Stimulated activated CD4-positive, alpha-beta T cell treated with anti-CD3 and anti-CD28 coated beads, TNF-alpha, amount 100 ng/mL, for 48 hours (primary cell): ENCODE data around the gene BSCL2.
"Not testable (repeated sequence)": the region's sequence is repeated elsewhere in the genome, so short reads cannot be mapped to it uniquely, and the experiment has no call there.

Source experiments
- DNase-seq, 3 donors: peaks; one replicate each; pipeline ENCODE4 v3.0.0-alpha.2; 2020; ENCODE audit warnings: low read depth in 3 of 3

The BSCL2 gene

DNA sequence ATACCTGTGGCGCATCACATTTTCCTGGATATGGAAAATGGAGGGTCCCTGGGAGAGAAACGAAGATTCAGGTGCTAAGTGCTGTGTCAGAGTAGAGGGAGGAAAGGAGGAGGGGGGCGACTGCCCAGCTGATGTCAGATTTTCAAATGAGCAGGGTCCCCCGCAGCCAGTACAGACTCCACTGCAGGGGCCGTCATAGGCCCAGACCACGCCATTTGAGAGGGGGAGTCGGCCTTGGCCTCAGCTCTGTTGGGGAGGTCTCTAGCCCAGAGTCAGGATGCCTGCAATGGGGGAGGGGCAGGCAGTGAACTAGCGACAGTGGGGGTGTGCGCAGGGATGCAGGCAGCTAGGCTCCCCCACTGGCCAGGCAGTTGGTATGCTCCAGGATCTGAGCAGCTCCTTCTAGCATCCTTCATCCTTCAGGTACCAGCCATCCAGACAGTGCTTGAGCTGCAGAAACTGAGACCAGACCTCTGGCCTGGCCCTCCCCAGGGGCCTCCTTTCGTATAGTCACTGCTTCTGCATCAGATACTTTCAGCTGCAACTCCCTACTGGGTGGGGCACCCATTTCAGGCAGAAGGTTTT lies at the start of gene BSCL2, which contains the start of gene GNG3:
Gene BSCL2 (minus strand): TSS at position 148 of the 585 bp plus-strand sequence. CDS start 229 bp downstream, outside the sequence.
Gene GNG3 (plus strand): TSS at position 400 of the 585 bp plus-strand sequence. CDS start 620 bp downstream, outside the sequence.
- no peak for DNase-seq

DNA sequence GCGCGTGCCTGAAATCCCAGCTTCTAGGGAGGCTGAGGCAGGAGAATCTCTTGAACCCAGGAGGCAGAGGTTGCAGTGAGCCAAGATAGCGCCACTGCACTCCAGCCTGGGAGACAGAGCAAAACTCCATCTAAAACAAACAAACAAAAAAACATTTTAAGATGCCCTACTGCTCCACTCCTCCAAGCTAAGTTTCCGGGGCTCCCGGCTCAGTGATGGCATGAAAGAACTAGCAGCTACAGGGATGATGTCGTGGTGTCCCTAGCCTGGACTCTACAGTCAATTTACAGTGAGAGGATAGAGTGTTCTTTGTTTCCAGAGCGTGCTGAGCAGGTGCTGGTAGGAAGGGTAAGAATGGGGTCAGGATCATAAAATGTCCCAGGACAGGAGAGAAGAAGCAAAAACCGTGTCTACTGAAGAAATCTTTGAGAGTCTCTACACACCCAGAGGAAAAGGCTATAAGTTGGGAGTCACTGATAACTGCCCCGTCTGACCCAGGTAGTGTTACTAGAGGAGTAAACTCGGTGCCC lies 47.9 kb upstream of the BSCL2 start:
- no peak for DNase-seq

- DNase-seq: peak; percentile 93 to 99 (median 96)
These were observed 46.7 kb upstream of the BSCL2 start, which contains the start of gene ZBTB3 for GRCh38 chr11:62753736-62754603. Gene ZBTB3, minus strand, starts transcription at chr11:62754160. Its CDS starts 496 bp downstream, at chr11:62753664.

GRCh38 chr11:62752994-62753735 lies 45.9 kb upstream of the BSCL2 start:
- DNase-seq: no peak

GRCh38 chr11:62752177-62752785 lies 45.1 kb upstream of the BSCL2 start:
- no peak for DNase-seq

DNA sequence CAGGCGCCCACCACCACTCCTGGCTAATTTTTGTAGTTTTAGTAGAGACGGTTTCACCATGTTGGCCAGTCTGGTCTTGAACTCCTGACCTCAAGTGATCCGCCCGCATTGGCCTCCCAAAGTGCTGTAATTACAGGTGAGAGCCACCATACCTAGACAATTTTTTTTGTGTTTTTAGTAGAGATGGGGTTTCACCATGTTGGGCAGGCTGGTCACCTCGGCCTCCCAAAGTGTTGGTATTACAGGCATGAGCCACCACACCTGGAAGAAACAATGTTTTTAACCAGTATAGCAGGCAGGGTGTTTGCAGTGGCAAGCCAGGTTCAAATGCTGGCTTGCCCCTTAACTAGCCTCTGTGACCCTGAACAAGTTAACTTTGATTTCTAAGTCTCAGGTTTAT lies 42.7 kb upstream of the BSCL2 start:
- DNase-seq: not testable (repeated sequence)

DNA sequence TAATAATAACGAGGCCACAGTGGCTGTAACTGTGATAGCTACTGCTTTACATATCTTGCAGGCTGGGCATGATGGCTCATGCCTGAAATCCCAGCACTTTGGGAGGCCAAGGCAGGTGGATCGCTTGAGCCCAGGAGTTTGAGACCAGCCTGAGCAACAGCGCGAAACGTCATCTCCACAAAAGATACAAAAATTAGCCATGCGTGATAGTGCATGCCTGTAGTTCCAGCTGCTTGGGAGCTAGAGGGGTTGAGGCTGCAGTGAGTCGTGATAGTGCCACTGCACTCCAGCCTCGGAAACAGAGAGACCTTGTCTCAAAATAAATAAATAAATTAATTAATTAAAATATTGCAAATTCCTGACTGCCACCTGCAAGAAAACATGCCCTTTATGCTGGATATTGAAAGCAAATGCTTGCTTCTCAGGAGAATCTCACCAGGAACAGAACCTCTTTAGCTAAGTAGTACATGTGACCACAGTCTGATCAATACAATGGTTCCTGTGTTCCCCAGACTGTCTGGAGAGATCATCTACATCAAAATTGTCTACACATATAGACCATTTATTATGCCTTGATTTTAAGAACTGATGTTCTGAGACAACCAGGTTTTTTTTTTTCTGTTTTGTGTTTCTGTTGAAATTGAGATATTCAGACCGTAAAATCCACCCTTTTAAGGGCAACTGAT lies 40.4 kb upstream of the BSCL2 start:
- no peak for DNase-seq

DNA sequence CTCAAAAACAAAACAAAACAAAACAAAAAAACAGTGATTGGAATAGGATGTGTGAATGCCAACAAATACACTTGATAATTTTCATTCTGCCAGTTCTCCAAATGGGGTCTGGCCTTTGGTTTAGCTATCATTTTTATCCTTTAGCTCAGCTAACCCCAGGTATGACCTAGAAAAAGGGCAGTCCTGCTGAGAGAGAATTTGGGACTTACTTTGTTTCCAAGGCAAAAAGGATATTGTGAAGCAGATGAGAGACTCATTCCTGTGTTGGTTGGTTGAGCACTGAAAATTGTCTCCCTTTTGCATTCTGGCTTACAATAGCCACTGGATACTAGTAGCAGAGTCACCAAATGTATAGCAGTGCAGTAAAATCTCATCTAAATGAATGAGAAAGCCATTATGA lies 30.0 kb upstream of the BSCL2 start:
- no peak for DNase-seq

- no peak for DNase-seq
These were observed 25.6 kb upstream of the BSCL2 start for GRCh38 chr11:62732830-62733229.

DNA sequence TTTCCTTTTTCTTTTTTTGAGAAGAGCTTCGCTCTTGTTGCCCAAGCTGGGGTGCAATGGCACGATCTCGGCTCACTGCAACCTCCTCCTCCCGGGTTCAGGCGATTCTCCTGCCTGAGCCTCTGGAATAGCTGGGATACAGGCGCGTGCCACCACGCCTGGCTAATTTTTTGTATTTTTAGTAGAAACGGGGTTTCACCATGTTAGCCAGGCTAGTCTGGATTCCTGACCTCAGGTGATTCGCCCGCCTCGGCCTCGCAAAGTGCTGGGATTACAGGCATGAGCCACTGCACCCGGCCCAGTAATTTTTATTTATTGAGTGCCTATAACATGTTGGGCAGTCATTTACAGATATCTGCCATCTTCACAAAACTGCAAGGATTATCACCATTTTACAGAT lies 22.9 kb upstream of the BSCL2 start:
- not testable (repeated sequence) for DNase-seq

DNA sequence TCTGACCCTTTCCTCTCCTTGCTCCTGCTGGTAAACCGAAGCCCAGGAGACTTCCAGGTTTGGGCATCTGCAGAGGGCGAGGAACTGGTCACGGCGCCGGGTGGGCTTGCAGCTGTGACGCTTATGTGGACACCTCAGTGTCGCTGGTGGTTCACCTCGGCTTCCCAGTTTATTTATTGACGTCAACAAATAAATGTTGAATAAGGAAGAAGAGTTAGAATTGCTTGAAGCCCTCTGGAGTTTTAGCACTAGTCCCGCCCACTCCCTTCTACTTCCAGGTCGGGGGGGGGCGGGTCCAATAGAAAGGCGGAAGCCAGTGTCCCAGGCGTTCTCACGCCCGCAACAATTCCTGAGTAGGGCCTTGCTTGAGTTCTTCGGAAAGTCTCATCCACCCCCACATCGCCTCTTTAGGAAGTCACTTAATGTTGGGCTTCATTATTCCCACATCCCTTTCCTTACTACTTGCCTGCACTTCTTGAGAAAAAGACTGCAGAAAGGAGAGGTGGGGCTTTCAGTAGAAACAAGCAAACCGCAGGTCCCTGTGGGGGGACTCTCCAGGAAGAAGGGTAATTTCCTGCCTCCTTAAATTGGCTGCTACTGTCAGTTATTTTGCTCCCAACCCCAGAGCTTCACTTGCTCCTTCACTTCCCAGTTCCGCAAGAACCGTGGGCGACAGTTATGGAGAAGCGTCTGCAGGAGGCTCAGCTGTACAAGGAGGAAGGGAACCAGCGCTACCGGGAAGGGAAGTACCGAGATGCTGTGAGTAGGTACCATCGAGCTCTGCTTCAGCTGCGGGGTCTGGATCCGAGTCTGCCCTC lies 21.2 kb upstream of the BSCL2 start, which contains the start of gene TTC9C:
Gene TTC9C (plus strand): TSS at position 316 of the 818 bp plus-strand sequence. CDS start 363 bp downstream, at position 679.
- DNase-seq: peak; percentile 65 to 90 (median 74)

GRCh38 chr11:62727872-62728170 lies 20.6 kb upstream of the BSCL2 start:
- DNase-seq: peak; percentile 61 to 75 (median 74)

DNA sequence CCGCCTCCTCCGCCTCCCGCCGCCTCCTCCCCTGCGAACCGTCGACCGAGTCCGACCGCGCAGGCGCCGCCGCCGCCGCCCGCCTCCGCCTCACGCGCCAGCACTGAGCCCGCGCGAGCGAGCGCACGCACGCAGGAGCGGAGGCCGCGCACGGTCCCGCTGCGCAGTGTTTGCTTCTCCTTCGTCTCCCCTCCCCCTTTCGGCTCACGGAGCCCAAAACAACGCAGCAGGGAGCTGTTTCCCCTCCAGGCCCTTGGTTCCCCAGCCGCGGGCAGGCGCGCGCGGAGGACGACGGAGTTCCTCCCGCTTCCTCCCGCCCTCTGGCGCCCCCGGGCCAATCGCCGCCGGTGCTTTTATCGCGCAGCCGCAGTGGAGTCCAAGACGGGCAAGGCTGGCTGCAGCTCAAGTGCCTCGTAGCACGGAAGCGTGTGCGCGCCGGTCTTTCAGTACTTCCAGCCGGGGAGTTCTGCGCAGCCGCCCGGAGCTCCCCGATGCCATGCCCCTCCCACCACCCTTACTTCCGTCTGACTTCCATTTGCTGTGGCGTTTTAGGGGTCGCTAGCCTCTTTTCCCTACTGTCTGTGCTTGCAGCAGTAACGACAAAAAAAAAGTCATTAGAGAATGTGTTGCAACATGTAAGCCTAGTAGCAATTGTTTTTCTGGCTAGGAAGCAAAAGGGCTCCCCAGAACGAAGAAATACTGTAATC lies 20.1 kb upstream of the BSCL2 start, which contains the start of gene HNRNPUL2:
Gene HNRNPUL2 (minus strand): TSS at position 293 of the 707 bp plus-strand sequence. CDS start 301 bp downstream, outside the sequence.
- DNase-seq: peak; percentile 95 to 99 (median 95)

- peak in 1 of 3 donors; percentile 17 for DNase-seq
These were observed 19.6 kb upstream of the BSCL2 start for GRCh38 chr11:62726915-62727164.

DNA sequence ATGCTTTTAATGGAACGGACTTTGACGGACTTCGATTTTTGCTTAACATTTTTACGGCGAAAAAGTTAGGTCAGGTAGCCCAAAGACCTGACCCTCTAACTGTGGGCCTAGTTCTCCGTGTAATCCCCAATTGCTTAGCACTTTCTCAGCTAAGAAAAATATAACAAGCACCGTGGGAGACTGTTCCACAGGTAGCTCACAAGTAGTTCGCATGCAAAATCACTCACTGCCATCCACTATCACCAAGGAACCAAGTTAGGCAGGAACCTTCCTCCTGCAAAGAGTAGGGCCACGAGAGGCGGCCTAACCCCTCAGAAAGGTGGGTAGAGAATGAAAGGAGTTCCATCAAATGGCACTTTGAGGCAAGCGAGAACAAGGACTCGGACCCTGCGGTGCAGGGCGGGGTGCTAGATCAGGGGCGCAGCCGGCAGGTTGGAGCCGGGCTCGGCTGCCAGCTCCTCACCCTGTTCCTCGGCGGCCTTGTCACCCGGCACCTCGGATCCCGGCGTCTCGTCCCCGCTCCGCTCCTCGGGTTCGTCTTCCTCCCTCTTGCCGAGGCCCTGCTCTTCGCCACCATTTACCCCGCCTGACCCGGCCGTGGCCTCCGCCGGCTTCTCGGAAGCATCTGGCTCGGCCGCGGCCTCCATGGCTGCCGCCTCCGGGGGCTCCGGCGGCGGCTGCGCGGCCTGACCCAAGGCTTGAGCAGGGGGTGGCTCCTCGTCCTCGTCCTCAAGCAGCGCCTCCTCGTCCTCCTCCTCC lies 19.1 kb upstream of the BSCL2 start:
- DNase-seq: no peak

DNA sequence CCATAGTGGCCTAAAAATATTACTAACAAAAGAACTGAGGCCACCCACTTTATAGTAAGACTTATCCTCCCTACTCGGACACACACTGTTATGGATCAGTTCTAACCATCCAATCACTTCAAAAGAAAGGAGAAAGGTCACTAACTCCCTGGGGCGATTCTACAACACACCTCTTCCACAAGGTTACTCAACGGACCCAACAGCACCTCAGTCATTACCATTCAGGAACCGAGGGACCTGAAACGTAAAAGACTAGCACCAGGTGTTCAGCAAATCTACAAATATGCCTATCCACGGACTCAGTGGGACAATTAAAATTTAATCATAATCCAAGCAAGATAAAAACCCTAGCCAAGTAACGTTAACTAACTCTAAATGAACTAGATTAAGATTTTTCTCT lies 18.4 kb upstream of the BSCL2 start:
- DNase-seq: no peak

- DNase-seq: no peak
These were observed 16.9 kb upstream of the BSCL2 start for GRCh38 chr11:62724171-62724570.

DNA sequence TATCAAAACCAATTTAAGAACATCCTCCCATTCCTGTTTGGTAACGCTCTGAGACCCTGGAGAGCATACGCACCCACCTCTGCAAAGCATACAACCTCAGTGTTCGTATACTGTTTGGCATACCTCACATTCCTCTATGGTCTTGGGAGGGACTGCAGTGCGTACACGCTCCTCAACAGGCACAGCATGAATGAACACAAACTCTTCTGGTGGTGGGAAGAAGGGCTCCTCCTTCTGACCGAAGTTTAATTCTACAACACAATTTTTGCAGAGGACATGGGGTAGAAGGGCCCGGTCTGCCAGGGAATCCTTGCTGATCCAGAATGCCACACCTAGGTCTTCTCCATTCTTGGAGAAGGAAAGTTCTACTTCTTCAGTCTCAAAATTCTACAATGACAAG lies 14.8 kb upstream of the BSCL2 start:
- no peak for DNase-seq
